22Rv1 (cell line): ENCODE data around the gene HSPA4L.

ENCODE experiments used
- ZFX ChIP-seq: fragments of 450-650 bp; IDR thresholded peaks from 2 replicates; pipeline ENCODE4 v1.6.1; 2017; ENCODE audit warnings: antibody characterized with exemption, borderline replicate concordance
- TF ChIP-seq, protein P1 (sequence below): fragments of 450-650 bp; IDR thresholded peaks from 2 replicates; pipeline ENCODE4 v1.5.1; 2017; ENCODE audit warnings: mild to moderate bottlenecking

DNA sequence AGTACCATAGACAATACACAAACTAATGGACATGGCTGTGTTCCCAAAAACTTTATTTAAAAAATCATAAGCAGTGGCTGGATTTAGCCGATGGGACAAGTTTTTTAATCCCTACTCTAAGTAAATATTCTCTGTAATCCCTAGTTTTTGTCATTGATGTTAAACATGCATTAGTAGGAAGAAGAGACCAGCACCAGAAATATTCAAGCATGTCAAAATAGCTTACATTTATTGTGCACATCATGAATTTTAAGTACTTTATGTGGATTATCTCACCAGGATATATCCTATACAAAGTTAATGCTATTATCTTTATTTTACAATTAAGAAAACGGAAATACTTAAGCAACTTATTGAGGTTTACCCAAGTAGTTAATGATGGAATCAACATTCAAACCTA, 46.0 kb downstream of the HSPA4L start:
- TF ChIP-seq, protein P1, sequence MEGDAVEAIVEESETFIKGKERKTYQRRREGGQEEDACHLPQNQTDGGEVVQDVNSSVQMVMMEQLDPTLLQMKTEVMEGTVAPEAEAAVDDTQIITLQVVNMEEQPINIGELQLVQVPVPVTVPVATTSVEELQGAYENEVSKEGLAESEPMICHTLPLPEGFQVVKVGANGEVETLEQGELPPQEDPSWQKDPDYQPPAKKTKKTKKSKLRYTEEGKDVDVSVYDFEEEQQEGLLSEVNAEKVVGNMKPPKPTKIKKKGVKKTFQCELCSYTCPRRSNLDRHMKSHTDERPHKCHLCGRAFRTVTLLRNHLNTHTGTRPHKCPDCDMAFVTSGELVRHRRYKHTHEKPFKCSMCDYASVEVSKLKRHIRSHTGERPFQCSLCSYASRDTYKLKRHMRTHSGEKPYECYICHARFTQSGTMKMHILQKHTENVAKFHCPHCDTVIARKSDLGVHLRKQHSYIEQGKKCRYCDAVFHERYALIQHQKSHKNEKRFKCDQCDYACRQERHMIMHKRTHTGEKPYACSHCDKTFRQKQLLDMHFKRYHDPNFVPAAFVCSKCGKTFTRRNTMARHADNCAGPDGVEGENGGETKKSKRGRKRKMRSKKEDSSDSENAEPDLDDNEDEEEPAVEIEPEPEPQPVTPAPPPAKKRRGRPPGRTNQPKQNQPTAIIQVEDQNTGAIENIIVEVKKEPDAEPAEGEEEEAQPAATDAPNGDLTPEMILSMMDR: no peak
- no peak for TF ChIP-seq ZFX
